ENCODE results near the gene RPL10A. TPM values are rescaled to one million over a fixed set of nuclear protein-coding genes. Genes with fewer than 3 reads are reported as not detected.

Gene RPL10A
- total and polyA plus RNA-seq, 2 of the 13 experiments (the other 11 are each of a cell fraction or from before 2014, with no cell fraction given): 1,854 to 2,726 TPM

DNA sequence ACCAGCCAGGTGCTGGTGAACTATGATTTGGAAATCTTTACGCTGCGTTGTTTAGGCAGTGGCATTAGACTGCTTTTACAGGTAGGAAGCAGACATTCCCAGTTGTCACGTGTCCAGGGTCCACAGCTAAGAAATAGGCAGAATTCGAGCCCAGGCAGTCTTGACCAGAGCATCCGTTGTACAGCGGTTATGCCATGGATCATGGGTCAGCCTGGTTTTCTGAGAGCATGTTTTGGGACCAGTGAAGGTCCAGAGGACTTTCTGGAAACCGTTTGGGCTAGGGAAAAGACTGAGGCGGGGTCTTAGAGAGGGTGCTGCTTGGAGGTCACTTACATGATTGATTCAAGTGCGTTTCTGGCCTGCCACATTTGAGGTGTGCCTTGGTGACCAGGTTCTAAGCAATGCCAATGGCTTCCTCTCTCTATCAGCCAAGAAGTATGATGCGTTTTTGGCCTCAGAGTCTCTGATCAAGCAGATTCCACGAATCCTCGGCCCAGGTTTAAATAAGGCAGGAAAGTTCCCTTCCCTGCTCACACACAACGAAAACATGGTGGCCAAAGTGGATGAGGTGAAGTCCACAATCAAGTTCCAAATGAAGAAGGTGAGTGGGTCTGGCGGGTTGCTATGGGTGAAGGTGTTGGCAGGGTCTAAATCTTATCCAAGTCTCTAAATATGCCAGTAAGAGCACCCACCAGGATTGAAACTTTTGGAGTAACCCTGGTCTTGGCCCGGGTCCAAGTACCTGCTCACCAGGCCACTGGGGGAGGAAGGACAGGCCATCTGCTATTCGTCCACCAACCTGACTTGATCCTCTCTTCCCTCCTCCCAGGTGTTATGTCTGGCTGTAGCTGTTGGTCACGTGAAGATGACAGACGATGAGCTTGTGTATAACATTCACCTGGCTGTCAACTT is 1.8 kb downstream of the RPL10A start (continued):
- TF ChIP-seq, protein P1, sequence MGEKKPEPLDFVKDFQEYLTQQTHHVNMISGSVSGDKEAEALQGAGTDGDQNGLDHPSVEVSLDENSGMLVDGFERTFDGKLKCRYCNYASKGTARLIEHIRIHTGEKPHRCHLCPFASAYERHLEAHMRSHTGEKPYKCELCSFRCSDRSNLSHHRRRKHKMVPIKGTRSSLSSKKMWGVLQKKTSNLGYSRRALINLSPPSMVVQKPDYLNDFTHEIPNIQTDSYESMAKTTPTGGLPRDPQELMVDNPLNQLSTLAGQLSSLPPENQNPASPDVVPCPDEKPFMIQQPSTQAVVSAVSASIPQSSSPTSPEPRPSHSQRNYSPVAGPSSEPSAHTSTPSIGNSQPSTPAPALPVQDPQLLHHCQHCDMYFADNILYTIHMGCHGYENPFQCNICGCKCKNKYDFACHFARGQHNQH (CRISPR knock-in tag; IDR thresholded peaks at IDR 0.05): peak; percentile 46; the same call in 1 of the 2 replicates
- TF ChIP-seq, protein P2, sequence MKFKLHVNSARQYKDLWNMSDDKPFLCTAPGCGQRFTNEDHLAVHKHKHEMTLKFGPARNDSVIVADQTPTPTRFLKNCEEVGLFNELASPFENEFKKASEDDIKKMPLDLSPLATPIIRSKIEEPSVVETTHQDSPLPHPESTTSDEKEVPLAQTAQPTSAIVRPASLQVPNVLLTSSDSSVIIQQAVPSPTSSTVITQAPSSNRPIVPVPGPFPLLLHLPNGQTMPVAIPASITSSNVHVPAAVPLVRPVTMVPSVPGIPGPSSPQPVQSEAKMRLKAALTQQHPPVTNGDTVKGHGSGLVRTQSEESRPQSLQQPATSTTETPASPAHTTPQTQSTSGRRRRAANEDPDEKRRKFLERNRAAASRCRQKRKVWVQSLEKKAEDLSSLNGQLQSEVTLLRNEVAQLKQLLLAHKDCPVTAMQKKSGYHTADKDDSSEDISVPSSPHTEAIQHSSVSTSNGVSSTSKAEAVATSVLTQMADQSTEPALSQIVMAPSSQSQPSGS (CRISPR knock-in tag; IDR thresholded peaks at IDR 0.05): 0 out of 2 replicates have a peak, but pooled peaks have one; percentile 48
- TF ChIP-seq ELF3 (CRISPR knock-in tag; IDR thresholded peaks at IDR 0.05): 0 out of 2 replicates have a peak, but pooled peaks have one; percentile 10
- TF ChIP-seq RFXAP (CRISPR knock-in tag; IDR thresholded peaks at IDR 0.05; ENCODE audit: borderline replicate concordance): 0 out of 2 replicates have a peak, but pooled peaks have one; percentile 11
- TF ChIP-seq, protein P3, sequence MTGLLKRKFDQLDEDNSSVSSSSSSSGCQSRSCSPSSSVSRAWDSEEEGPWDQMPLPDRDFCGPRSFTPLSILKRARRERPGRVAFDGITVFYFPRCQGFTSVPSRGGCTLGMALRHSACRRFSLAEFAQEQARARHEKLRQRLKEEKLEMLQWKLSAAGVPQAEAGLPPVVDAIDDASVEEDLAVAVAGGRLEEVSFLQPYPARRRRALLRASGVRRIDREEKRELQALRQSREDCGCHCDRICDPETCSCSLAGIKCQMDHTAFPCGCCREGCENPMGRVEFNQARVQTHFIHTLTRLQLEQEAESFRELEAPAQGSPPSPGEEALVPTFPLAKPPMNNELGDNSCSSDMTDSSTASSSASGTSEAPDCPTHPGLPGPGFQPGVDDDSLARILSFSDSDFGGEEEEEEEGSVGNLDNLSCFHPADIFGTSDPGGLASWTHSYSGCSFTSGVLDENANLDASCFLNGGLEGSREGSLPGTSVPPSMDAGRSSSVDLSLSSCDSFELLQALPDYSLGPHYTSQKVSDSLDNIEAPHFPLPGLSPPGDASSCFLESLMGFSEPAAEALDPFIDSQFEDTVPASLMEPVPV (CRISPR knock-in tag; IDR thresholded peaks at IDR 0.05): 0 out of 2 replicates have a peak, but pooled peaks have one; percentile 45
- TF ChIP-seq, protein P4, sequence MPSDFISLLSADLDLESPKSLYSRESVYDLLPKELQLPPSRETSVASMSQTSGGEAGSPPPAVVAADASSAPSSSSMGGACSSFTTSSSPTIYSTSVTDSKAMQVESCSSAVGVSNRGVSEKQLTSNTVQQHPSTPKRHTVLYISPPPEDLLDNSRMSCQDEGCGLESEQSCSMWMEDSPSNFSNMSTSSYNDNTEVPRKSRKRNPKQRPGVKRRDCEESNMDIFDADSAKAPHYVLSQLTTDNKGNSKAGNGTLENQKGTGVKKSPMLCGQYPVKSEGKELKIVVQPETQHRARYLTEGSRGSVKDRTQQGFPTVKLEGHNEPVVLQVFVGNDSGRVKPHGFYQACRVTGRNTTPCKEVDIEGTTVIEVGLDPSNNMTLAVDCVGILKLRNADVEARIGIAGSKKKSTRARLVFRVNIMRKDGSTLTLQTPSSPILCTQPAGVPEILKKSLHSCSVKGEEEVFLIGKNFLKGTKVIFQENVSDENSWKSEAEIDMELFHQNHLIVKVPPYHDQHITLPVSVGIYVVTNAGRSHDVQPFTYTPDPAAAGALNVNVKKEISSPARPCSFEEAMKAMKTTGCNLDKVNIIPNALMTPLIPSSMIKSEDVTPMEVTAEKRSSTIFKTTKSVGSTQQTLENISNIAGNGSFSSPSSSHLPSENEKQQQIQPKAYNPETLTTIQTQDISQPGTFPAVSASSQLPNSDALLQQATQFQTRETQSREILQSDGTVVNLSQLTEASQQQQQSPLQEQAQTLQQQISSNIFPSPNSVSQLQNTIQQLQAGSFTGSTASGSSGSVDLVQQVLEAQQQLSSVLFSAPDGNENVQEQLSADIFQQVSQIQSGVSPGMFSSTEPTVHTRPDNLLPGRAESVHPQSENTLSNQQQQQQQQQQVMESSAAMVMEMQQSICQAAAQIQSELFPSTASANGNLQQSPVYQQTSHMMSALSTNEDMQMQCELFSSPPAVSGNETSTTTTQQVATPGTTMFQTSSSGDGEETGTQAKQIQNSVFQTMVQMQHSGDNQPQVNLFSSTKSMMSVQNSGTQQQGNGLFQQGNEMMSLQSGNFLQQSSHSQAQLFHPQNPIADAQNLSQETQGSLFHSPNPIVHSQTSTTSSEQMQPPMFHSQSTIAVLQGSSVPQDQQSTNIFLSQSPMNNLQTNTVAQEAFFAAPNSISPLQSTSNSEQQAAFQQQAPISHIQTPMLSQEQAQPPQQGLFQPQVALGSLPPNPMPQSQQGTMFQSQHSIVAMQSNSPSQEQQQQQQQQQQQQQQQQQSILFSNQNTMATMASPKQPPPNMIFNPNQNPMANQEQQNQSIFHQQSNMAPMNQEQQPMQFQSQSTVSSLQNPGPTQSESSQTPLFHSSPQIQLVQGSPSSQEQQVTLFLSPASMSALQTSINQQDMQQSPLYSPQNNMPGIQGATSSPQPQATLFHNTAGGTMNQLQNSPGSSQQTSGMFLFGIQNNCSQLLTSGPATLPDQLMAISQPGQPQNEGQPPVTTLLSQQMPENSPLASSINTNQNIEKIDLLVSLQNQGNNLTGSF (CRISPR knock-in tag; IDR thresholded peaks at IDR 0.05): 0 out of 2 replicates have a peak, but pooled peaks have one; percentile 31
- TF ChIP-seq NCOA2 (CRISPR knock-in tag; IDR thresholded peaks at IDR 0.05): 0 out of 2 replicates have a peak, but pooled peaks have one; percentile 15
- TF ChIP-seq TGIF2 (CRISPR knock-in tag; IDR thresholded peaks at IDR 0.05): peak; percentile 71; the same call in 1 of the 2 replicates
- no peak for TF ChIP-seq ZFP36L1 (CRISPR knock-in tag; IDR thresholded peaks at IDR 0.05)
- TF ChIP-seq ZNF709 (CRISPR knock-in tag; IDR thresholded peaks at IDR 0.05): 0 out of 2 replicates have a peak, but pooled peaks have one; percentile 31
- TF ChIP-seq RBFOX2 (IDR thresholded peaks at IDR 0.05; ENCODE audit: low read depth, low read length): peak; percentile 54; the same call in 1 of the 2 replicates
- TF ChIP-seq DNMT3B (CRISPR knock-in tag; conservative IDR thresholded peaks at IDR 0.05): no peak
- no peak for TF ChIP-seq ATRX (CRISPR knock-in tag; IDR thresholded peaks at IDR 0.05; ENCODE audit: borderline replicate concordance)
- TF ChIP-seq, protein P5, sequence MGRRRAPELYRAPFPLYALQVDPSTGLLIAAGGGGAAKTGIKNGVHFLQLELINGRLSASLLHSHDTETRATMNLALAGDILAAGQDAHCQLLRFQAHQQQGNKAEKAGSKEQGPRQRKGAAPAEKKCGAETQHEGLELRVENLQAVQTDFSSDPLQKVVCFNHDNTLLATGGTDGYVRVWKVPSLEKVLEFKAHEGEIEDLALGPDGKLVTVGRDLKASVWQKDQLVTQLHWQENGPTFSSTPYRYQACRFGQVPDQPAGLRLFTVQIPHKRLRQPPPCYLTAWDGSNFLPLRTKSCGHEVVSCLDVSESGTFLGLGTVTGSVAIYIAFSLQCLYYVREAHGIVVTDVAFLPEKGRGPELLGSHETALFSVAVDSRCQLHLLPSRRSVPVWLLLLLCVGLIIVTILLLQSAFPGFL (CRISPR knock-in tag; IDR thresholded peaks at IDR 0.05): 0 out of 2 replicates have a peak, but pooled peaks have one; percentile 47
- TF ChIP-seq MAFG (CRISPR knock-in tag; IDR thresholded peaks at IDR 0.05): no peak
